Choroid plexus epithelial cell (primary cell): Measurements from ENCODE around the gene SCGB1C2.

ENCODE experiments used
- DNase-seq: peaks from one replicate; pipeline ENCODE4 v3.0.0-alpha.2; 2010; ENCODE audit warnings: low read depth
- H3K4me3 ChIP-seq: 2 replicates; pipeline ENCODE4 v1.5.1; 2011; ENCODE audit warnings: low read depth, mild to moderate bottlenecking, control low read depth, low read length, moderate library complexity
- TF ChIP-seq, protein P1 (sequence below): conservative IDR thresholded peaks from 2 replicates; pipeline ENCODE4 v1.5.1; 2011; ENCODE audit warnings: low read depth, mild to moderate bottlenecking, control low read depth, inconsistent platforms, low read length, moderate library complexity

Gene SCGB1C2

DNA sequence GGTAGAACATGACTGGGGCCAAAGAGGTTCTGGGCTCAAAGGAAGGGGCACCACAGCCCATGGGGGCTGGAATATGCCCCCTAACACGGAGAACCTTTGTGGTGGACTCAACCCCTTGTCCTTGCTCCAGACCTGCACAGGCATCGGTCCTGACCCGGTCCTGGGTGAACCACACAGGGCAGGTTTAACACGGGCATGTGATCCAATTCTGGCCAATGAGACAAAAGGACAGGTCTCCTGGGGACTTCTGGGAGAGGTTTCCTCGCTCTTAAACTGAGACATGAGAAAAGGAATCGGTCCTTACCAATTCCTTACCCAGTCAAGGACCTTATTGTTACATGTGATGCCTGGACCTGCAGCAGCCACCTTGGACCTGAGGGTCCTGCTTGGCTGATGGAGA, 40.4 kb downstream of the SCGB1C2 start:
- H3K4me3 ChIP-seq = no peak overlapping the region
- DNase-seq = no peak
- TF ChIP-seq, protein P1, sequence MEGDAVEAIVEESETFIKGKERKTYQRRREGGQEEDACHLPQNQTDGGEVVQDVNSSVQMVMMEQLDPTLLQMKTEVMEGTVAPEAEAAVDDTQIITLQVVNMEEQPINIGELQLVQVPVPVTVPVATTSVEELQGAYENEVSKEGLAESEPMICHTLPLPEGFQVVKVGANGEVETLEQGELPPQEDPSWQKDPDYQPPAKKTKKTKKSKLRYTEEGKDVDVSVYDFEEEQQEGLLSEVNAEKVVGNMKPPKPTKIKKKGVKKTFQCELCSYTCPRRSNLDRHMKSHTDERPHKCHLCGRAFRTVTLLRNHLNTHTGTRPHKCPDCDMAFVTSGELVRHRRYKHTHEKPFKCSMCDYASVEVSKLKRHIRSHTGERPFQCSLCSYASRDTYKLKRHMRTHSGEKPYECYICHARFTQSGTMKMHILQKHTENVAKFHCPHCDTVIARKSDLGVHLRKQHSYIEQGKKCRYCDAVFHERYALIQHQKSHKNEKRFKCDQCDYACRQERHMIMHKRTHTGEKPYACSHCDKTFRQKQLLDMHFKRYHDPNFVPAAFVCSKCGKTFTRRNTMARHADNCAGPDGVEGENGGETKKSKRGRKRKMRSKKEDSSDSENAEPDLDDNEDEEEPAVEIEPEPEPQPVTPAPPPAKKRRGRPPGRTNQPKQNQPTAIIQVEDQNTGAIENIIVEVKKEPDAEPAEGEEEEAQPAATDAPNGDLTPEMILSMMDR = no peak

DNA sequence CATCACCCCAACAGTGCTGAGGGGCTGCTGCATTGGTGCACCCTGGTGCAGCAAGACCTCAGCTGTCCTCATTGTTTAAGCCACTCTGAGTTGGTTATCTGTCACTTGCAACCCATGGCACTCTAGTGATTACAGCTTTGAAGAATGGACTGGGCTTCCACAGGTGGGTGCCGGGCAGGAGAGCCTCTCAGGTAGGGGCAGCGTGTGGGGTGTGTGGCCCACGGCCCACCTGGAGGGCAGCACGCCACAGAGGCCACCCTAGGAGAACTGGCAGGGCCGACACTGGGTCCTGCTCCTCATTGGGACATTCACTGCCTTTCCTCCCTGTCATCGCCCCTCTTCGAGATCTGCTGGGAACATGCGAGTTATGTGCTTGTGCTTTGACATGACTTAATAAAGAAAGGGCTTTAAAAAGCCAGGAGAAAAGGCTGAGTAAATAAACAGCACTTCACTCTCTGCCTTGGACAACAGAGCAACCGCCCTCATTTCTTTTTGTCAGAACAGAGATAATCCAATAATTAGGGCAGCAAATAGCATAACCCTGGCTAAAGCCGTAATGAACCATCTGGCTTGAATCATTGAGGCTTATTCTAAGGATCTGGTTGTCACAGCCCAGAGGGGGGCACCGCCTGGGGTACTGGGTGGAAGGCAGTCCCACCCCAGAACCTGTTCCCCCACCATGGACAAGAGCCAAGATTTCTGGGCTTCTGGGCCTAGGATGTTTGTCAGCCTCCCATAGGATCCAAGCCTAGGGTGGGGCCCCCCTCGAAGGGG, 41.1 kb downstream of the SCGB1C2 start:
- DNase-seq = no peak
- H3K4me3 ChIP-seq = no peak overlapping the region
- TF ChIP-seq, protein P1 = no peak

DNA sequence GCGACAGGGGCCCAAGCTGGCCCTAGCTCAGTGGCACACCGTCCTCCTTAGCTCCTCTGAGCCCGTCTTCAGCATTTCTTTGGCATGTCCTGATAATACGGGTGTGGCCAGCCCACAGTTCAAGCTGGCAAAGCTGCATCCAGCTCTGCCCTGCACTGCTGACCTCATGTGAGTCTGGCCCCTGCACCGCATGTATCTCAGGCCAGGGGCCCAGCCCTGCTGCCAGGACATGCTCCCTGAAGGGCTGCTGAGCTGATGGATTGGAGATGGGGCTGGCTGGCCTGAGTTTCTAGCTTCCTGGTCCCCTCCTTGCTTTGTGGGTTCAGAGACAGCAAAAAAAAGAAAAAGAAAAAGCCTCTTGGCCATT, 41.7 kb downstream of the SCGB1C2 start:
- H3K4me3 ChIP-seq = no peak overlapping the region
- no peak for DNase-seq
- TF ChIP-seq, protein P1 = no peak

DNA sequence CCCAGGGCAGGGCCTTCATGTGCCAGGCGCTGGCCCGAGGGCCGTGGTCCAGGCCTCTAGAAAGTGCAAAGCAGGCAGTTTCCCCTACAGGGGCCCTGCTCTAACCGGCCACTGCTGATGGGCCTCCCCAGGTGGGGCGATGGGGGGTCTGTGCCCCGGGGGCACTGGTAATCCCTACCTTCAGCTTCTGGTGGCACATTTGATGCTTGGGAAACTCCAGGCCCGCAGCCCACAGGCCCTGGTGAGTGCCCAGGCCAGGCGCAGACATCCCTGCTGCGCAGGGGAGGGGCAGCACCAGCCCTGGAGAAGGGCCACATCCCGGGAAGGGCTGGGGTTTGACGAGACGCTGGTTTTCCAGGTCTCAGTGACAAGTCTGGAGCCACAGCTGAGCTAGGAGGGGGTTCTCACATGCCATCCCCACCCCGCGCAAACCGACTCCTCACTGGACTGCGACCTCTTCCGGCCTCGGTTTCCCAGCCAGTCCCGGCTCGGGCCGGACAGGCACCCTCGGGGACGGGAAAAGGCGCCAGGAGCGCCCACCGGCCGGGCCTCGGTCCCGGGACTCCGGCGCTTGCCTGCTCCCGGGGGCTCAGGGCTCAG, 42.5 kb downstream of the SCGB1C2 start:
- TF ChIP-seq, protein P1 = no peak
- DNase-seq = no peak
- no peak overlapping the region for H3K4me3 ChIP-seq

DNA sequence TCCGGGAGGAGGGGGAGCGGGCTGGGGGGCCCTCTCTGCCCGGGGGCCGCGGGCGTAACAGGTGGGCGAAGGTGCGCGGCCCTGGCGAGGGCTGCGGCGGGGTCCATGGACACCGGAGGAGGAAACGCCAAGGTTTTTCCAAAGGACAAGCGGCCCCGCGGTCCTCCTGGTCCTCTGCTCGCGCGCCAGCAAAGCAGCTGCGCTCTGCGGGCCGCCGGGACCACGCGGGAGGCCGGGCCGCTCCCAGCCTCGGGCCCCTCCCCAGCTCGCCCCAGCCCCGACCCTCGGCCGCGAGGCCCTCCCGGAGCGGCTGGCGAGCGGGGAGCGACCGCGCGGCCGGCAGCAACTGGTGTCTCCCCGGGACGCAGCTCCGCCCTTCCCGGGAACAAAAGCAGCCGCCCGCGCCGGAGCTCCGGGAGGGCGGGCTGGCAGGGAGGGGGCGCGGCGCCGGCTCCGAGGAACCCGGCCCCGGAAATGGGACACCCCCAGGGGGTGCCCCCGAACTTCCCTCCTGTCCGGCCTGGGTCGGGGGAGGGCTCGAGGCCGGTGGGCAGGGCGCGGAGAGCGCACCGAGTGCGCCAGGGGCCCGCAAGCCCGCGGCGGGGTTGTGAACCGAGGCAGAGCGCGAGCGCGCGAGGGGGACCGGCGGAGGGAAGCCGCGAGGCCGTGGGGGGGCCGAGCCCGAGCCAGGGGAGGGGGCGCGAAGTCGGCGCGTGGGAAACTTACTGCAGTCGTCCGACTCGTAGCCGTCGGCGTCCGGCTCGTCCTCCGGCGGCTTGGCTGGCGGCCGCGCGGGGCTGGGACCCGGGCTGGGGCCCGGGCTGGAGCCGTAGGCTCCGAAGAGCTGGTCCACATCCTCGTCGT, 43.2 kb downstream of the SCGB1C2 start:
- DNase-seq = no peak
- H3K4me3 ChIP-seq = no peak overlapping the region
- TF ChIP-seq, protein P1 = no peak

DNA sequence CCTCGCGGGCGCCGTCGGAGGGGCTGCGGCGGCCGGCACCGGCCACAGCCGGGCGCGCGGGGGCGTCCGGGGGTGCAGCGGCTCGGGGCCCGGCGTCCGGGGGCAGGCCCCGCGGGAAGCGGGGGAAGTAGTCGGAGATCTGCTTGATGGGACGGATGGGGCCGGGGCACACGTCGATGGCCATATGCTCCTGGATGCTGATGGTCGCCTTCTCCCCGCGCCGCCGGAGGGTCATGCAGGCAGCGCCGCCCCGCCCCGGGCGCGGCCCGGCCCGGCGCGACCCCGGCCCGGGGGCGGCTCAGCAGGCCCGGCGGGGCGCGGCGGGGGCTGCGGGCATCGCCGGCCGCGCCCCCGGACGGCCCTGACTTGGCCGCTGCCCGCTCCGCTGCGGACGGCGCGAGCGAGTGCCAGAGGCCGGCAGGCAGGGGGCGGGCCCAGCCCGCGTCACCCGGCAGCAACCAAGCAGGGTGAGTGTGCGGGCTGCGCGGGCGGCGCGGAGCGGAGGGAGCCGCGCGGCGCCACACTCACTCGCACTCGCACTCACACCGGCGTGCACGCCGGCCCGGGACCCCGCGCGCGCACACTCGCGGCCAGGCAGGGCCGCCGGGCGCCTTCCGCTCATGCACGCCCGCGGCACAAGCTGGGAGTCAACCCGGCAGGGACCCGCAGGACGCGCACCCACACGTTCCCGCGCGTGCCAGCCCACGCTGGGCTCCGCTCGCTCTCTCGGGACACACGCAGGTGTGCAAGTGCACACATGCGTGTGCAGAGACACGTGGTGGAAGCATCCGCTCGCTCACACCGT, 44.1 kb downstream of the SCGB1C2 start, which contains the start of gene DOC2B:
TSS of gene DOC2B (minus strand) at position 406 of the 805 bp plus-strand sequence. CDS start at position 235, 171 bp downstream.
- TF ChIP-seq, protein P1 = no peak
- no peak within 1 kb of the TSS for H3K4me3 ChIP-seq
- DNase-seq = peak; percentile 25
